Stomach (tissue), 9 donors: ENCODE measurements around the gene GSTA1. TPM values are rescaled to one million over a fixed set of nuclear protein-coding genes. Genes with fewer than 3 reads are reported as not detected.
A peak's percentile ranks its signal among the peaks of the same experiment; 100 is the strongest.
"Not testable (repeated sequence)": the region's sequence is repeated elsewhere in the genome, so short reads cannot be mapped to it uniquely, and the experiment has no call there.

Experiments
- DNase-seq, 2 donors: peaks; one replicate each; pipeline versions ENCODE4 v3.0.0 to v3.0.0-alpha.2; 2013 to 2019
- H3K27ac ChIP-seq, 5 donors: fragments of 200-600 bp in 4 of 5; sonication (generic) in 4 of 5; one replicate each; pipeline ENCODE4 v1.5.1; 2013 to 2019; ENCODE audit warnings: mild to moderate bottlenecking in 1 of 5, moderate library complexity in 1 of 5
- H3K27me3 ChIP-seq, 3 donors: fragments of 200-600 bp; sonication (generic); one replicate each; pipeline ENCODE4 v1.5.1; 2017 to 2019; ENCODE audit warnings: mixed run types in 1 of 3
- H3K36me3 ChIP-seq, 4 donors: fragments of 200-600 bp; sonication (generic); 1 replicate in 3 of 4; 2 replicates in 1 of 4; pipeline ENCODE4 v1.5.1; 2016 to 2019
- H3K4me1 ChIP-seq, 4 donors: fragments of 200-600 bp; sonication (generic); one replicate each; pipeline ENCODE4 v1.5.1; 2016 to 2019
- H3K4me3 ChIP-seq, 4 donors: fragments of 200-600 bp; sonication (generic) in 3 of 4; one replicate each; pipeline ENCODE4 v1.5.1; 2016 to 2019; ENCODE audit warnings: mild to moderate bottlenecking in 1 of 4
- H3K9me3 ChIP-seq, 4 donors: fragments of 200-600 bp; sonication (generic); one replicate each; pipeline ENCODE4 v1.5.1; 2016 to 2019
- EP300 ChIP-seq: sonication (generic); formaldehyde crosslinking; IDR thresholded peaks from one replicate; pipeline ENCODE4 v1.6.1; 2017; ENCODE audit warnings: antibody characterized with exemption
- POLR2A ChIP-seq, 4 donors: fragments of 450-650 bp; IDR thresholded peaks; one replicate each; pipeline ENCODE4 v1.6.1; 2016; ENCODE audit warnings: antibody characterized with exemption in 4 of 4, control low read depth in 2 of 4, mild to moderate bottlenecking in 1 of 4, moderate library complexity in 1 of 4
- POLR2AphosphoS5 ChIP-seq, 3 donors: sonication (generic); formaldehyde crosslinking; IDR thresholded peaks; one replicate each; pipeline ENCODE4 v1.6.1; 2016; ENCODE audit warnings: antibody characterized with exemption in 3 of 3
- WGBS, 5 donors: extraction: QIAGEN DNeasy Blood & Tissue Kit in 3 of 5; methylation state at CpG; one replicate each; pipeline versions ENCODE4 v1.1.5 to v1.1.7; 2013 to 2018; 5-methylcytosine and 5-hydroxymethylcytosine counted together
- intact Hi-C: fragments of 100-400 bp; cut with DNase I; formaldehyde crosslinking; loops from one replicate; pipeline ENCODE4 v1.15.1; 2023; ENCODE audit warnings: low total_unique reads
- polyA plus RNA-seq, 3 donors: library from polyadenylated mRNA; stranded (reverse); fragments of 200-250 nt; gene quantifications; one replicate each; pipeline ENCODE4 v1.2.3, GENCODE V29; 2013
- total RNA-seq, 5 donors: library from RNA; depleted of rRNA; stranded (reverse); fragments of >200 nt; gene quantifications; one replicate each; pipeline versions ENCODE4 v1.1.0 to v1.2.3, GENCODE V29; 2014 to 2016
- TF ChIP-seq, protein P1 (sequence below), 7 experiments: fragments of 450-650 bp in 4 of 7; fragments of 200-600 bp in 3 of 7; sonication (generic) in 3 of 7; IDR thresholded peaks; one replicate each; pipeline ENCODE4 v1.5.1; 2016 to 2019; ENCODE audit warnings: antibody characterized with exemption in 7 of 7, control low read depth in 2 of 7, mild to moderate bottlenecking in 1 of 7
- donor health status: healthy with polysubstance abuse.
- donor health status: Bipolar disorder and iron deficiency.
- donor health status: healthy.

Gene GSTA1
- total and polyA plus RNA-seq, 8 donors, result 8.2 to 292 (median 107) TPM; not detected in 1

DNA sequence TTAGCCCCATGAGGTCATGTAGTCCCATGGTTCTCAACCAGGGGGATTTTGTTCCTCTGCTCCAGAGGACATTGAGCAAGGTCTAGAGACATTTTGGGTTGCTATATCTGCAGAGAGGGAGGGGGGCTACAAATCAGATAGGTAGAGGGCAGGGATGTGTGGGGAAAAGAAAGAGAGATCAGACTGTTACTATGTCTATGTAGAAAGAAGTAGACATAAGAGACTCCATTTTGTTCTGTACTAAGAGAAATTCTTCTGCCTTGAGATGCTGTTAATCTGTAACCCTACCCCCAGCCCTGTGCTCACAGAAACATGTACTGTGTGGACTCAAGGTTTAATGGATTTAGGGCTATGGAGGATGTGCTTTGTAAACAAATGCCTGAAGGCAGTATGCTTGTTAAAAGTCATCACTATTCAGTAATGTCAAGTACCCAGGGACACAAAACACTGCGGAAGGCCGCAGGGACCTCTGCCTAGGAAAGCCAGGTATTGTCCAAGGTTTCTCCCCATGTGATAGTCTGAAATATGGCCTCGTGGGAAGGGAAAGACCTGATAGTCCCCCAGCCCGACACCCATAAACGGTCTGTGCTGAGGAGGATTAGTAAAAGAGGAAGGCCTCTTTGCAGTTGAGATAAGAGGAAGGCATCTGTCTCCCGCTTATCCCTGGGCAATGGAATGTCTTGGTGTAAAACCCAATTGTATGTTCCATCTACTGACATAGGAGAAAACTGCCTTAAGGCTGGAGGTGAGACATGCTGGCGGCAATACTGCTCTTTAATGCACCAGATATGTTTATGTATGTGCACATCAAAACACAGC is 41.7 kb downstream of the GSTA1 start:
- DNase-seq, H3K9me3 ChIP-seq, intact Hi-C loops, H3K4me1 ChIP-seq, H3K4me3 ChIP-seq, H3K36me3 ChIP-seq, H3K27me3 ChIP-seq, H3K27ac ChIP-seq: not testable (repeated sequence)
- WGBS, 5 donors, result 68 to 87% (median 71%) methylated on average over 5 to 7 of the region's 7 CpGs

DNA sequence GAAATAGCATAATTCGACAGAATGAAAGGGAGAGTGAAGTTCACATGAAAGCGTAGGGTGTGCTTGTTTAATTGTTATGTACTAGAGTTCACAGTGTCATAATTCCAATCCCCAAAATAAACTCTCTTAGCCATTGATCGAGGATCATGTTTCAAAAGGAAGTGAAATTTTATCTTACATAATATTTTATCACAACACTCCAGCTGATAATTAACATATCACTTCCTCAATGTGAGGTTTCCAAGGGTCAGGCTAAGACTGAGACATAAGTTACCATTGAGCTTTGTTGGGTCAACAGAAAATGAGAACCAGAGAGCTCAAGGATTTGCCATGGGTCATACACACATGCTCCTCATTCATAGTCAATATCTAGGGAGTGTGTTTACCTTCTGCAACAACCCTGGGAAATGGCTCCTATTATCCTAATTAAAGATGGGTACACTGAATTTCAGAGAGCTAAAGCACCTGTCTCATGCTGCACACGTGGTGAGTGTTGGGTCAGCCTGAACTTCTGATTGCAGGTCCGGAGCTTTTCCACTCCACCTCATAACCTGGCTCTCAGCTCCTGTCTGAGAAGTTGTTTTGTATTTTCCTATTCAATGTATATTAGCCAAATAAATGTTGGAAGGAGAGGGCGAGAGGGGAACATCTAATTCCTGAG is 43.4 kb downstream of the GSTA1 start:
- Histone ChIP-seq H3K4me1 (peaks cover 0 to 3% (median 0%) of the 10 kb centered on the region in 4 donors), H3K36me3 (no peaks in the 10 kb centered on the region), H3K27ac (no peak overlapping the region), H3K4me3 (no peak overlapping the region), H3K9me3 (no peaks in the 10 kb centered on the region), H3K27me3 (no peaks in the 10 kb centered on the region)
- intact Hi-C loops, result no loop called here
- TF ChIP-seq, protein P1, sequence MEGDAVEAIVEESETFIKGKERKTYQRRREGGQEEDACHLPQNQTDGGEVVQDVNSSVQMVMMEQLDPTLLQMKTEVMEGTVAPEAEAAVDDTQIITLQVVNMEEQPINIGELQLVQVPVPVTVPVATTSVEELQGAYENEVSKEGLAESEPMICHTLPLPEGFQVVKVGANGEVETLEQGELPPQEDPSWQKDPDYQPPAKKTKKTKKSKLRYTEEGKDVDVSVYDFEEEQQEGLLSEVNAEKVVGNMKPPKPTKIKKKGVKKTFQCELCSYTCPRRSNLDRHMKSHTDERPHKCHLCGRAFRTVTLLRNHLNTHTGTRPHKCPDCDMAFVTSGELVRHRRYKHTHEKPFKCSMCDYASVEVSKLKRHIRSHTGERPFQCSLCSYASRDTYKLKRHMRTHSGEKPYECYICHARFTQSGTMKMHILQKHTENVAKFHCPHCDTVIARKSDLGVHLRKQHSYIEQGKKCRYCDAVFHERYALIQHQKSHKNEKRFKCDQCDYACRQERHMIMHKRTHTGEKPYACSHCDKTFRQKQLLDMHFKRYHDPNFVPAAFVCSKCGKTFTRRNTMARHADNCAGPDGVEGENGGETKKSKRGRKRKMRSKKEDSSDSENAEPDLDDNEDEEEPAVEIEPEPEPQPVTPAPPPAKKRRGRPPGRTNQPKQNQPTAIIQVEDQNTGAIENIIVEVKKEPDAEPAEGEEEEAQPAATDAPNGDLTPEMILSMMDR (IDR thresholded peaks at IDR 0.05), result no peak
- TF ChIP-seq EP300, result no peak
- TF ChIP-seq POLR2AphosphoS5 (IDR thresholded peaks at IDR 0.05), result peak in 1 of 3 donors; percentile 16
- TF ChIP-seq POLR2A (IDR thresholded peaks at IDR 0.05), result no peak
- WGBS, 5 donors, result 30 to 55% (median 37%) methylated on average over 6 of the region's 6 CpGs
- DNase-seq, result no peak

DNA sequence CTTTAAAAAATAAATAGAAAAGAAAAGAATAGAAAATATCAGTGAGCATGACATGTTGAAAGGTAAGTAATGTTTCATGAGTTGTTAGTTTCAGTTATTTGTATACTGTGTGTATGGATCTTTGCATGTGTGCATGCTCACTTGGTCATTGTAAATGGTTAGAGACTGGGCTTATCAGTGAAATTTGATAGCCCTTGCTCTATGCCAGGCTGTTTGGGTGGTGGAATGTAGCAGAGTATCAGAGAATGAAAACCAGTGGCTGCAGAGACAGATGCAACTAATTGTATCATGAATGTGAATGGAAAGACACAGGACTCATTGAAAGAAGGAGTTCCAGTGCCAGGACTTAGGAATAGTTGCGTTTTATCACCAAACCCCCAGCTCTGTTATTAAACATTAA is 44.5 kb downstream of the GSTA1 start:
- intact Hi-C loops, result no loop called here
- Histone ChIP-seq H3K9me3 (no peaks in the 10 kb centered on the region), H3K27me3 (no peaks in the 10 kb centered on the region), H3K27ac (no peak overlapping the region), H3K4me3 (no peak overlapping the region), H3K4me1 (peaks cover 0 to 3% (median 0%) of the 10 kb centered on the region in 4 donors), H3K36me3 (no peaks in the 10 kb centered on the region)
- peak in 1 of 2 donors; percentile 20 for DNase-seq
- TF ChIP-seq, protein P1 (IDR thresholded peaks at IDR 0.05), result no peak
- TF ChIP-seq POLR2A (IDR thresholded peaks at IDR 0.05) (no peak), POLR2AphosphoS5 (IDR thresholded peaks at IDR 0.05) (no peak), EP300 (no peak)
- 53 to 79% (median 76%) methylated on average over 1 of the region's 1 CpG for WGBS, 5 donors

DNA sequence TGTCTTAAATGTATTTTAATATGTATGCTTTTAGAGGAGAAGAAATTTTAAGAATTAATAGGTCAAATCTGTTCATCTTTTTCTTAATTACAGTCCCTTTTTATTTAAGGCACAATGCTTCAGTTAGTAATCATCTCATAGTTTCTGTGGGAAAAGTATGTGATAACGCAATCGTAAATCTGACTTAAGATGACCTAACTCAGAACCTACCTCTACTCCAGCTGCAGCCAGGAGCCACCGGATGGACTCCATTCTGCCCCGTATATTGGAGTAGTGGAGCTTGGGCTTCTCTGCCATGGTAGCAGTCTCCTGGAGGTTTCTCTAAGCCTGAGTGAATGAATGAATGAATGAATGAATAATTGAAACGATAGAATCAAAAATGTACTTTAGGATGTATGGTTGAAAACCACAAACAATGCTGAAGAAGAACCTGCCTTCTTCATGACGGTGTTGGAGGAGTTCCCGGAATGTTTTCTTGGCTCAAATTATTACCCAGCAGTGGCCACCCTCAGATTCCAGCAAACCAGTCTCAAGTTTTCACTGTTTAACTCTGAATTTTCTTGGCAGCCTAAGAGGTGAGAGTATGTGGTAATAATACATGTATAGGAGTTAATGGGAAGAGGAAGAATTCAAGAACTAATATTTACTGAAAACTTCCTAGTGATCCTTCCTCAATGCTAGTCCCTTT is 45.8 kb downstream of the GSTA1 start:
- H3K4me1 ChIP-seq, H3K36me3 ChIP-seq, intact Hi-C loops, H3K9me3 ChIP-seq, DNase-seq, H3K4me3 ChIP-seq, H3K27ac ChIP-seq, H3K27me3 ChIP-seq: not testable (repeated sequence)
- 69 to 80% (median 72%) methylated on average over 7 of the region's 7 CpGs for WGBS, 5 donors

DNA sequence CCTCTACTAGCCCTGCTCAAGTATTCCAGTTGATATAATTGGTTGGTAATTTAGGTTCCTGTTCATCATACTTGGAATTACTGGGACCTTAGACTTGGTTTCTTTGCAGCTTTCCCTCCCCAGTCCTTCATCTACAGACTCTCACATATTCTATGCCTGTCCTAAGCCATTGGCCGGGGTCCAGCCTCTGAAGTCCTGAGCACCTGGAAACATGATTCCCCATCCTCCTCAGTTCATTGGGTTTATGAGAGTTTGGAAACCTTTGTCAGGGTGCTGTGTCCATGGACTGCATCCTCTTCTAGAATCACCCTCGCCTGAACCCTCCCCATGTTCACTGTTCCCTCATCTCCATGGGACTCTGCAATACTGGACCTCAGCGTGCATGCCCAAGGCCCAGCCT is 49.2 kb downstream of the GSTA1 start:
- TF ChIP-seq, protein P1 (IDR thresholded peaks at IDR 0.05), result no peak
- no peak for TF ChIP-seq POLR2AphosphoS5 (IDR thresholded peaks at IDR 0.05)
- no peak for TF ChIP-seq EP300
- no peak for TF ChIP-seq POLR2A (IDR thresholded peaks at IDR 0.05)
- H3K4me1 ChIP-seq, result peaks cover 0 to 3% (median 0%) of the 10 kb centered on the region in 4 donors
- H3K9me3 ChIP-seq, result peaks cover 0 to 9% (median 3%) of the 10 kb centered on the region in 4 donors
- no peaks in the 10 kb centered on the region for H3K27me3 ChIP-seq
- H3K27ac ChIP-seq, result no peak overlapping the region
- intact Hi-C loops, result no loop called here
- no peak overlapping the region for H3K4me3 ChIP-seq
- no peaks in the 10 kb centered on the region for H3K36me3 ChIP-seq
- WGBS, 5 donors, result 88 to 95% (median 90%) methylated on average over 3 of the region's 3 CpGs
- no peak for DNase-seq

DNA sequence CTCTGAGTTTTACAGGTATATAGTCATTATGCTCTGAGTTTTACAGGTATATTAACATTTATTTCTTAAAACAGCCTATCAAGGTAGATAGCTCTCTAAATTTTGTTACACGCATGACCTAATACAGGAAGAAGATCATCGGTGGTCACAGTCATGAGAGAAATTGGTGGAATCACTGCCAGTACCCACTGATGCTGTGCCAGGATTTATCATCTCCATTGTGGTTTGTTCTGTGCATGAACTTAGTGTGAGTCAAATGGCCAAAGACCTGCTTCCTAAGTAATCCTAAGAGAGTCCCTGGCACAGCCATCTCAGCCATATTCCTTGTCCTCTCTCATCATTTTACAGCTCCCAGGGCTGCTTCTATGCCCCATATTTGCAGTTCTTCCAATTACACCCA is 50.5 kb downstream of the GSTA1 start:
- H3K4me1 ChIP-seq, intact Hi-C loops, DNase-seq, H3K27ac ChIP-seq, H3K4me3 ChIP-seq, H3K27me3 ChIP-seq, H3K9me3 ChIP-seq, H3K36me3 ChIP-seq: not testable (repeated sequence)
- WGBS, 5 donors, result 86 to 97% (median 93%) methylated on average over 2 of the region's 2 CpGs
